ENCODE results near the gene RAN. TPM values are rescaled to one million over a fixed set of nuclear protein-coding genes. Genes with fewer than 3 reads are reported as not detected.

The RAN gene
- 514 and 614 TPM in 2 replicates for total RNA-seq

- peak; percentile 94 for DNase-seq (ENCODE audit: low read depth)
- H3K4me3 ChIP-seq (ENCODE audit: low read depth, low read length), result peak within 1 kb of the TSS; percentile 69
- TF ChIP-seq, protein P1, sequence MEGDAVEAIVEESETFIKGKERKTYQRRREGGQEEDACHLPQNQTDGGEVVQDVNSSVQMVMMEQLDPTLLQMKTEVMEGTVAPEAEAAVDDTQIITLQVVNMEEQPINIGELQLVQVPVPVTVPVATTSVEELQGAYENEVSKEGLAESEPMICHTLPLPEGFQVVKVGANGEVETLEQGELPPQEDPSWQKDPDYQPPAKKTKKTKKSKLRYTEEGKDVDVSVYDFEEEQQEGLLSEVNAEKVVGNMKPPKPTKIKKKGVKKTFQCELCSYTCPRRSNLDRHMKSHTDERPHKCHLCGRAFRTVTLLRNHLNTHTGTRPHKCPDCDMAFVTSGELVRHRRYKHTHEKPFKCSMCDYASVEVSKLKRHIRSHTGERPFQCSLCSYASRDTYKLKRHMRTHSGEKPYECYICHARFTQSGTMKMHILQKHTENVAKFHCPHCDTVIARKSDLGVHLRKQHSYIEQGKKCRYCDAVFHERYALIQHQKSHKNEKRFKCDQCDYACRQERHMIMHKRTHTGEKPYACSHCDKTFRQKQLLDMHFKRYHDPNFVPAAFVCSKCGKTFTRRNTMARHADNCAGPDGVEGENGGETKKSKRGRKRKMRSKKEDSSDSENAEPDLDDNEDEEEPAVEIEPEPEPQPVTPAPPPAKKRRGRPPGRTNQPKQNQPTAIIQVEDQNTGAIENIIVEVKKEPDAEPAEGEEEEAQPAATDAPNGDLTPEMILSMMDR (IDR thresholded peaks at IDR 0.05; ENCODE audit: insufficient read depth, low read depth, low read length), result no peak
These were observed at the start of gene RAN for GRCh38 chr12:130871286-130872178. Gene RAN, plus strand, starts transcription at chr12:130872066. Its CDS starts 528 bp downstream, at chr12:130872594.

DNA sequence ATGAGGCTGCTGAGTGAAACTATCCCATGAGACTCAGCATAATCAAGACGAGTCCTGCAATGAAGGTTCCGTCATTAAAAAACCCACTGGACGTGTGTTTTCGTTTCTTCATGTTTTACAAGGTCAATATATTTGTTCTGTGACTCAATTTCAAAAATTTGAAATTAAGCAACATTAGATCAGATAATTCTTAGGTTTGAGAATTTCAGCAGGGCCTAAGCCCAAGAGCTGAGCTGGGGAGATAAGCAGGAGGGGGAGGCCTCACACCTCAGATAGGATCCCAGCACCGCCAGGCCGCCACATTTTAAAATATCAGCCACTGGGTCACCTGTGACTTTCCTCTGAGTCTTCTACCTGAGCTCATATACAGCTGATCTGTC is 46.1 kb upstream of the RAN start:
- H3K4me3 ChIP-seq (ENCODE audit: low read depth, low read length), result no peak overlapping the region
- no peak for DNase-seq (ENCODE audit: low read depth)
- TF ChIP-seq, protein P1 (IDR thresholded peaks at IDR 0.05; ENCODE audit: insufficient read depth, low read depth, low read length), result no peak

GRCh38 chr12:130826151-130826801 is 45.6 kb upstream of the RAN start:
- DNase-seq (ENCODE audit: low read depth), result peak; percentile 70
- TF ChIP-seq, protein P1 (IDR thresholded peaks at IDR 0.05; ENCODE audit: insufficient read depth, low read depth, low read length), result peak; percentile 72
- H3K4me3 ChIP-seq (ENCODE audit: low read depth, low read length), result no peak overlapping the region

- TF ChIP-seq, protein P1 (IDR thresholded peaks at IDR 0.05; ENCODE audit: insufficient read depth, low read depth, low read length), result no peak
- peak; percentile 73 for DNase-seq (ENCODE audit: low read depth)
- H3K4me3 ChIP-seq (ENCODE audit: low read depth, low read length), result peak overlapping the region; percentile 7
These were observed 44.4 kb upstream of the RAN start for GRCh38 chr12:130827432-130827831.

DNA sequence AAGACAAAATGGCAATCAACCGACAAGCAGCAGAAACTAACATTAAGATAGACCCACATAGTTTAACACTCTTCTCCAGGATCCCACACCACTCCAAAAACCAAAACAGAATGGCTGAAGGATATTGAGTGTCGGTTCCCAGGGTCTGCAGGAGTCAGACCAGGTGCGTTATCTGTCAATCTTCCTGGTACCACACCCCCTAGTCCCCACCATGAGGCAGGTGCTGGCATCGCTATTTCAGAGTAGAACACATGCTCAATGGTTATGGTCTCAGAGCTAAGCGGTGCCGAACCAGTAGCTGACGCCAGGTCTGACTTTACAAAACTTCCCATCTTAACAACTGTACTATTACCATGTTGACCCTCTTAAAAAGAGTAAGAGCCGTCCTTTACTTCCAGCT is 43.0 kb upstream of the RAN start:
- no peak overlapping the region for H3K4me3 ChIP-seq (ENCODE audit: low read depth, low read length)
- TF ChIP-seq, protein P1 (IDR thresholded peaks at IDR 0.05; ENCODE audit: insufficient read depth, low read depth, low read length), result no peak
- DNase-seq (ENCODE audit: low read depth), result no peak

- TF ChIP-seq, protein P1 (IDR thresholded peaks at IDR 0.05; ENCODE audit: insufficient read depth, low read depth, low read length), result no peak
- DNase-seq (ENCODE audit: low read depth), result no peak
- no peak overlapping the region for H3K4me3 ChIP-seq (ENCODE audit: low read depth, low read length)
These were observed 42.2 kb upstream of the RAN start for GRCh38 chr12:130829391-130830245.
